Adrenal gland (tissue), 12 donors: ENCODE results near the gene KLB. TPM values are rescaled to one million over a fixed set of nuclear protein-coding genes. Genes with fewer than 3 reads are reported as not detected.

ENCODE experiments used
- DNase-seq, 7 donors: peaks; one replicate each; pipeline ENCODE4 v3.0.0-alpha.2; 2019 to 2020
- H3K27ac ChIP-seq, 5 donors: fragments of 200-600 bp; sonication (generic) in 4 of 5; 1 replicate in 3 of 5; 2 replicates in 2 of 5; pipeline versions ENCODE4 v1.5.1 to v1.8.0; 2016 to 2020; ENCODE audit warnings: mild to moderate bottlenecking in 1 of 5
- H3K27me3 ChIP-seq: fragments of 200-600 bp; 2 replicates; pipeline ENCODE4 v1.8.0; 2021
- H3K36me3 ChIP-seq, 2 donors: fragments of 200-600 bp; replicated peaks in 1 of 2; 1 replicate in 1 of 2; 2 replicates in 1 of 2; pipeline versions ENCODE4 v1.5.1 to v1.8.0; 2018 to 2022
- H3K4me1 ChIP-seq, 2 donors: fragments of 200-600 bp; replicated peaks in 1 of 2; 1 replicate in 1 of 2; 2 replicates in 1 of 2; pipeline versions ENCODE4 v1.5.1 to v1.8.0; 2018 to 2021
- H3K4me3 ChIP-seq, 4 donors: fragments of 200-600 bp; sonication (generic) in 3 of 4; one replicate each; pipeline ENCODE4 v1.5.1; 2016 to 2018
- H3K9me3 ChIP-seq, 3 donors: fragments of 200-600 bp; sonication (generic) in 1 of 3; replicated peaks in 1 of 3; 1 replicate in 2 of 3; 2 replicates in 1 of 3; pipeline versions ENCODE4 v1.5.1 to v1.8.0; 2016 to 2021
- POLR2A ChIP-seq, 2 donors: fragments of 450-650 bp; IDR thresholded peaks; one replicate each; pipeline ENCODE4 v1.6.1; 2017; ENCODE audit warnings: antibody characterized with exemption in 2 of 2, mild to moderate bottlenecking in 2 of 2, moderate library complexity in 1 of 2
- WGBS, 4 donors: extraction: QIAGEN DNeasy Blood & Tissue Kit in 2 of 4; methylation state at CpG; one replicate each; pipeline versions ENCODE4 v1.1.5 to v1.1.7; 2013 to 2017; 5-methylcytosine and 5-hydroxymethylcytosine counted together
- intact Hi-C, 2 donors: fragments of 100-400 bp; cut with DNase I; formaldehyde crosslinking; loops; one replicate each; pipeline versions ENCODE4 v1.14.1 to v1.15.0; 2022 to 2023
- polyA plus RNA-seq, 3 donors: library from polyadenylated mRNA; stranded (reverse); fragments of 200-250 nt in 2 of 3; fragments of 350-450 nt in 1 of 3; fragmentation: Illumina TruSeq in 1 of 3; extraction: RNeasy Lipid Tissue Mini Kit (QIAGEN cat#74804) in 1 of 3; gene quantifications; one replicate each; pipeline ENCODE4 v1.2.3, GENCODE V29; 2013 to 2014
- total RNA-seq, 9 donors: library from RNA; depleted of rRNA in 4 of 9; stranded (reverse); fragments of >200 nt in 4 of 9; fragments of 120-200 nt in 1 of 9; fragmentation: NEBNext Ultra II Directional in 1 of 9; extraction: Animal tissue kit (Norgen Biotek cat#: 25700) in 1 of 9; gene quantifications; one replicate each; pipeline versions ENCODE4 v1.1.0 to v1.2.4, GENCODE V29; 2013 to 2023
- TF ChIP-seq, protein P1 (sequence below), 6 experiments: fragments of 450-650 bp in 4 of 6; fragments of 200-600 bp in 2 of 6; sonication (generic) in 1 of 6; IDR thresholded peaks; 1 replicate in 5 of 6; 2 replicates in 1 of 6; pipeline versions ENCODE4 v1.5.1 to v1.8.0; 2016 to 2021; ENCODE audit warnings: antibody characterized with exemption in 6 of 6, mild to moderate bottlenecking in 2 of 6, moderate library complexity in 1 of 6
- donor health status: healthy with polysubstance abuse.
- donor health status: Bipolar disorder and iron deficiency.
- donor health status: DM: yes; HTN: yes; CAD: no.
- donor health status: DM: no; HTN: no; CAD: no.
- donor health status: DM: no; HTN: no; CAD: no.
- donor health status: DM: yes; HTN: yes; CAD: no.

The KLB gene
- total and polyA plus RNA-seq, 12 donors = under 0.01 to 1.1 (median 0.15) TPM; not detected in 2

DNA sequence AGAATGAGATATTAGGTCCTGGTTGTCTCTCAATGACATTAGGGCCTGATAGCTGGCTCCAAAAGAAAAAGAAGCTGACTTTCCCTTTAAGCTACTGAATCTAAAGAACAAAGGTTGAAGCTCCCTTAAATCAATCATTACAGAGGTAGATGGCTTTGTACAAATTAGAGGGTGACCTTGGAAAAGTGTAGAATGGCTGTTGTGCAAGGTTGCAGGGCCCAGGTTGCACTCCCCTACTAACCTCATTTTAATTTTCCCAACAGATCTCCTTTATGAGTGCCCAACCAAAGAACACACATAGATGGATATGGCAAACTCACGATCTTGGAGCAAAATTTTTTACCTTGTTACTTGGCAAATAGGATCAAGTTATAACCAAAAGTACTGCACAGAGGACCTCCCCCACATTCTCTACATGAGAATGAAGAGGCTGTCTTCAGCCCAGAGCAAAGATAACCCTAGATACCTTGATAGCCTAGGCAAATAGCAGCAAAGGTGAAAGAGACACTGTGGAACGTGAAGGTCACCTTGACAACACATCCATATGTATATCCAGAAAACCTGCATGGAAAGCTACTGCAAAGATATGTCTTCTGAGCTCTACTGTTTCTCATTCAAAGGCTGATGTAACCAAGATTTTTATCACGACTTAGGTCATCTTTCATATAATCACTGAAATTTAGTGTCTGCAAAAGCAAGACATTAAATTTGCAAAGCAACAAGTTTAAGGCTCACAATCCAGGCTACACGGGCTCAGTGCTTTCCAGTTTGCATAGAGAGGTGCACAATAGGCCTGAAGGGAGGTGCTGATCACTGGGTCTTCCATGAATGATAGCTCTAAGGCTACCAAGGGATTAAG, 23.0 kb downstream of the KLB start:
- DNase-seq = no peak
- H3K27me3 ChIP-seq = no peaks in the 10 kb centered on the region
- intact Hi-C loops = no loop called here
- no peaks in the 10 kb centered on the region for H3K36me3 ChIP-seq
- WGBS, 4 donors = 63 to 73% (median 72%) methylated on average over 4 of the region's 4 CpGs
- no peak overlapping the region for H3K4me3 ChIP-seq
- TF ChIP-seq, protein P1, sequence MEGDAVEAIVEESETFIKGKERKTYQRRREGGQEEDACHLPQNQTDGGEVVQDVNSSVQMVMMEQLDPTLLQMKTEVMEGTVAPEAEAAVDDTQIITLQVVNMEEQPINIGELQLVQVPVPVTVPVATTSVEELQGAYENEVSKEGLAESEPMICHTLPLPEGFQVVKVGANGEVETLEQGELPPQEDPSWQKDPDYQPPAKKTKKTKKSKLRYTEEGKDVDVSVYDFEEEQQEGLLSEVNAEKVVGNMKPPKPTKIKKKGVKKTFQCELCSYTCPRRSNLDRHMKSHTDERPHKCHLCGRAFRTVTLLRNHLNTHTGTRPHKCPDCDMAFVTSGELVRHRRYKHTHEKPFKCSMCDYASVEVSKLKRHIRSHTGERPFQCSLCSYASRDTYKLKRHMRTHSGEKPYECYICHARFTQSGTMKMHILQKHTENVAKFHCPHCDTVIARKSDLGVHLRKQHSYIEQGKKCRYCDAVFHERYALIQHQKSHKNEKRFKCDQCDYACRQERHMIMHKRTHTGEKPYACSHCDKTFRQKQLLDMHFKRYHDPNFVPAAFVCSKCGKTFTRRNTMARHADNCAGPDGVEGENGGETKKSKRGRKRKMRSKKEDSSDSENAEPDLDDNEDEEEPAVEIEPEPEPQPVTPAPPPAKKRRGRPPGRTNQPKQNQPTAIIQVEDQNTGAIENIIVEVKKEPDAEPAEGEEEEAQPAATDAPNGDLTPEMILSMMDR (IDR thresholded peaks at IDR 0.05) = no peak
- TF ChIP-seq POLR2A (IDR thresholded peaks at IDR 0.05) = no peak
- no peaks in the 10 kb centered on the region for H3K9me3 ChIP-seq
- no peaks in the 10 kb centered on the region for H3K4me1 ChIP-seq
- no peak overlapping the region for H3K27ac ChIP-seq

DNA sequence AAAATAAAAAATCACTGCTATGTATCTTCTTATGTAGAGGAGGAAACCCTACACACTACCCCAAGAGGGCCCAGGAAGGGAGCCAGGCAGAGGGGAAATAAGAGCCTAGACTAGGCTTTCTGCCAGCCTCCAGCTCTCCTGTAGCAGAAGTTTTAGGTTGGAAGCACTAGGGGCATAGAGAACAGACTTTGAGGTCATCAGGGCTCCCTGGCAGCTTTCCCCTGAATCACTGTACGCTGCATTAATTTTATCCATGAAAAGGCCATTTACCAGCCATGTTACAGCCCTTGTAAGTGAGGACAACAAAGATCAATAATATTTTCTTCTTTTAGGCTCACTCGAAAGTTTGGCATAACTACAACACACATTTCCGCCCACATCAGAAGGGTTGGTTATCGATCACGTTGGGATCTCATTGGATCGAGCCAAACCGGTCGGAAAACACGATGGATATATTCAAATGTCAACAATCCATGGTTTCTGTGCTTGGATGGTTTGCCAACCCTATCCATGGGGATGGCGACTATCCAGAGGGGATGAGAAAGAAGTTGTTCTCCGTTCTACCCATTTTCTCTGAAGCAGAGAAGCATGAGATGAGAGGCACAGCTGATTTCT, 27.3 kb downstream of the KLB start:
- WGBS, 4 donors = 92 to 95% (median 93%) methylated on average over 11 of the region's 11 CpGs
- Histone ChIP-seq H3K4me3 (no peak overlapping the region), H3K27ac (no peak overlapping the region), H3K27me3 (no peaks in the 10 kb centered on the region), H3K4me1 (no peaks in the 10 kb centered on the region), H3K9me3 (no peaks in the 10 kb centered on the region), H3K36me3 (no peaks in the 10 kb centered on the region)
- intact Hi-C loops = no loop called here
- TF ChIP-seq, protein P1 (IDR thresholded peaks at IDR 0.05) = no peak
- TF ChIP-seq POLR2A (IDR thresholded peaks at IDR 0.05) = no peak
- DNase-seq = no peak

DNA sequence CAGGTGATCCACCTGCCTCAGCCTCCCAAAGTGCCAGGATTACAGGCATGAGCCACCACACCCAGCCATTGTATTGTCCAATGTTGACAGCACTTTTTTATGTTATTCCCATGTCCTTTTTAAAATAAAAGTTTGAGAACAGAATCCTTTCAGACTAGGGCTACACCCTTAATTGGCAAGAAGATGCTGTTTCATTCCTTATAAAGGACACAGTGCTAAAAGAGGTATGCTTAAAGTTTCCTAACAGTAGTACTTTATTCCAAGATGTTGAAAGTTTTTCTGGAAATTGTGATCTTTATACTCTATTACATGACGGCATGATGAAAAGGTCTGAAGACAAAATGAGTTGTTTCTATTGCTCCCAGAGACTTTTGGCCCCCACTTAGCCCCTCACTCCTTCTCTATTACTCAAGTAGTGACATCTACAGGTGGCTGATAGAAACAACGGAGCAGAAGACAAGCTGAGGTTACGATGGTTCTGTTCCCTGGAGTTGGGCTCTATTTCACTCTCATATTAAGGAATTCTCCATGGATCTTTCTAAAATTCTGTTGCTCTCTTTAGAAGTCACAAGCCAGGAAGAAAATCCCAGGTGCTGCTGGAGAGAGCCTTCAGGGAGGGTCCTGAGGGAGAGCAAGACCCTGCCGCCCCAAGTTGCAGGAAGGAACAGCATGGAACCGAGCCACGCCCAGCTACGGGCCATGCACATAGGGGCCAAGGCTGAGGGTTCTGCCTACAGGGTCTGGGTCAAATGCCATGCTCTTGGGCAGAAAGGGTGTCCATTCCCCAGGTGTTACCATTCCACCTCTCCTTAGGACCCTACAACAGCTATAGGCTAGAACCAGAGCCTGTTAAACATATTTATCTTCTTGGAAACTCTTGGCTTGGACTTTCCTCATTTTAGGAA, 29.2 kb downstream of the KLB start:
- Histone ChIP-seq H3K4me1 (no peaks in the 10 kb centered on the region), H3K27ac (no peak overlapping the region), H3K27me3 (no peaks in the 10 kb centered on the region), H3K36me3 (no peaks in the 10 kb centered on the region), H3K9me3 (no peaks in the 10 kb centered on the region), H3K4me3 (no peak overlapping the region)
- intact Hi-C loops = no loop called here
- DNase-seq = no peak
- TF ChIP-seq POLR2A (IDR thresholded peaks at IDR 0.05) = no peak
- TF ChIP-seq, protein P1 (IDR thresholded peaks at IDR 0.05) = no peak
- WGBS, 4 donors = 65 to 76% (median 70%) methylated on average over 7 of the region's 7 CpGs

DNA sequence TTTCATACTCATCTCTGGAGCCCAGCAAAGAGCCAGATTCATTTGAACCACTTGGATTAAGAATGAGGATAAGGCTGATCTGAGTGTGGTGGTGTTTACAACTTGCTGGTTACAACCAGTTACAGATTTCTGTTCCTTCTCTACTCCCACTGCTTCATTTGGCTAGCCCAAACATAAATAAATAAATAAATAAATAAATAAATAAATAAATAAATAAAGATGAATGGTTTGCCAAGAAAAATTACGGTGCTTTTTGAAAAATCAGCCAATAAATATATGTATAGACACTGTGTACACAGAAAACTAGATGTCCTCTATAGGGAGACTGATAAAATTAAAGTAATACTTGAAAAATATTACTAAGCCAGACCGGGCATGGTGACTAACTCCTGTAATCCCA, 34.9 kb downstream of the KLB start:
- H3K36me3 ChIP-seq = no peaks in the 10 kb centered on the region
- H3K4me3 ChIP-seq = no peak overlapping the region
- no peaks in the 10 kb centered on the region for H3K27me3 ChIP-seq
- no peak for TF ChIP-seq POLR2A (IDR thresholded peaks at IDR 0.05)
- TF ChIP-seq, protein P1 (IDR thresholded peaks at IDR 0.05) = no peak
- H3K9me3 ChIP-seq = no peaks in the 10 kb centered on the region
- WGBS, 4 donors = 88 to 91% (median 89%) methylated on average over 2 of the region's 2 CpGs
- H3K27ac ChIP-seq = no peak overlapping the region
- no peaks in the 10 kb centered on the region for H3K4me1 ChIP-seq
- intact Hi-C loops = loop anchor here in 1 of 2 donors (10.0 kb wide), 1 partner anchor 67 kb away; no protein-coding TSS in a partner anchor
- DNase-seq = no peak
